PFSK-1 (cell line): ENCODE data around the gene CTBP2.

Source experiments
- FOXP2 ChIP-seq: optimal IDR thresholded peaks from 2 replicates; pipeline ENCODE3; 2011; ENCODE audit warnings: borderline replicate concordance, control low read depth, inconsistent platforms; ENCODE audit not compliant: insufficient read depth; ENCODE audit errors: extremely low read length, extremely low read depth
- POLR2AphosphoS5 ChIP-seq: IDR thresholded peaks from 2 replicates; pipeline ENCODE4 v1.6.1; 2012; ENCODE audit warnings: low read depth, mild to moderate bottlenecking, control low read depth, low read length, moderate library complexity
- SIN3A ChIP-seq: IDR thresholded peaks from 2 replicates; pipeline ENCODE4 v1.6.1; 2012; ENCODE audit warnings: mild to moderate bottlenecking, low read length, moderate library complexity, borderline replicate concordance; ENCODE audit not compliant: insufficient read depth
- TAF1 ChIP-seq: IDR thresholded peaks from 2 replicates; pipeline ENCODE4 v1.6.1; 2012; ENCODE audit warnings: low read length, control low read depth, borderline replicate concordance; ENCODE audit not compliant: insufficient read depth
- TF ChIP-seq, protein P1 (sequence below), 2 experiments: IDR thresholded peaks; 2 replicates each; pipeline versions ENCODE4 v1.6.1 to v1.8.0; 2011 to 2012; ENCODE audit warnings: low read depth in 2 of 2, low read length in 2 of 2, control low read depth in 1 of 2, inconsistent platforms in 1 of 2, mild to moderate bottlenecking in 1 of 2, moderate library complexity in 1 of 2; ENCODE audit not compliant: insufficient read depth in 1 of 2

CTBP2 gene

DNA sequence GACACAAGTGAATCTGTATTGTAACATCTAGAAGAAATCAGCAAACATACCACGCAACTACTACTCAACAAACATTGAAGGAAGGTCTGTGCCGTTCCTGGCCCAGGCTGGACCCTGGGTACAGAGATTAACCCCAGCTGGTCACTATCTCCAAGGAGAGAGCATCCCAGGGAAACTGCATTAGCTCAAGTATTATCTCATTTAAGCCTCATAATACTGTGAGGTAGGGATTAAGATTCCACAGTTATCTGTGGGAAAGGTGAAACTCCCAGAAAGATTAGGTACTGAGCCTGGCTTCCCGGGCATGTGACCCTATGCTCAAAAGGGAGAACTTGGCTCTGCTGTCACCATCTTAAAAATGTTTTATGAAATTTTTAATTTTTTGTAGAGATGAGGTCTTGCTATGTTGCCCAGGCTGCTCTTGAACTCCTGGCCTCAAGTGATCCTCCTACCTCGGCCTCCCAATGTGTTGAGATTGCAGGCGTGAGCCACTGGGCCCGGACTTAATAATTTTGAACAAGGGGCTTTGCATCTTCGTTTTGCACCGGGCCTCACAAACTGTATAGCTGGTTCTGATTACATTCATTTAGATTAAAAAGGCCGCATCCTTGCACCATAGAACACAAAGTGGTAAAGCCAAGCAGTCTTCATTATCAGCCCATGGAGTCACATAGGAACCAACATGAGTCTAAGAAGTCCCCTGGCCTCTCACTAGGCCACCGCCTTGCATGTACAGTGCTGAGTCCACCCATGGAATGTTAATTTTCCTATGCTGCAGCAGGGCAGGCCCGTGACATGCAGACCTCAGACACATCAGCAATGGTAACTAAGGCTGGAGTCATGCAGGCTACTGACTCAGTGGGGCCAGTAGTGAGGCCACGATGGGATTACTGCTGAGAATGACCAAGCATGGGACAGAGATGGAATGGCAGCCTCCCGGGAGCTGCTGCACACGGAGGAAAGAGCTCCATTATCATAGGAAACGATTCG lies 5.5 kb upstream of the CTBP2 start:
- TF ChIP-seq TAF1: no peak
- no peak for TF ChIP-seq FOXP2
- TF ChIP-seq SIN3A: no peak
- TF ChIP-seq, protein P1, sequence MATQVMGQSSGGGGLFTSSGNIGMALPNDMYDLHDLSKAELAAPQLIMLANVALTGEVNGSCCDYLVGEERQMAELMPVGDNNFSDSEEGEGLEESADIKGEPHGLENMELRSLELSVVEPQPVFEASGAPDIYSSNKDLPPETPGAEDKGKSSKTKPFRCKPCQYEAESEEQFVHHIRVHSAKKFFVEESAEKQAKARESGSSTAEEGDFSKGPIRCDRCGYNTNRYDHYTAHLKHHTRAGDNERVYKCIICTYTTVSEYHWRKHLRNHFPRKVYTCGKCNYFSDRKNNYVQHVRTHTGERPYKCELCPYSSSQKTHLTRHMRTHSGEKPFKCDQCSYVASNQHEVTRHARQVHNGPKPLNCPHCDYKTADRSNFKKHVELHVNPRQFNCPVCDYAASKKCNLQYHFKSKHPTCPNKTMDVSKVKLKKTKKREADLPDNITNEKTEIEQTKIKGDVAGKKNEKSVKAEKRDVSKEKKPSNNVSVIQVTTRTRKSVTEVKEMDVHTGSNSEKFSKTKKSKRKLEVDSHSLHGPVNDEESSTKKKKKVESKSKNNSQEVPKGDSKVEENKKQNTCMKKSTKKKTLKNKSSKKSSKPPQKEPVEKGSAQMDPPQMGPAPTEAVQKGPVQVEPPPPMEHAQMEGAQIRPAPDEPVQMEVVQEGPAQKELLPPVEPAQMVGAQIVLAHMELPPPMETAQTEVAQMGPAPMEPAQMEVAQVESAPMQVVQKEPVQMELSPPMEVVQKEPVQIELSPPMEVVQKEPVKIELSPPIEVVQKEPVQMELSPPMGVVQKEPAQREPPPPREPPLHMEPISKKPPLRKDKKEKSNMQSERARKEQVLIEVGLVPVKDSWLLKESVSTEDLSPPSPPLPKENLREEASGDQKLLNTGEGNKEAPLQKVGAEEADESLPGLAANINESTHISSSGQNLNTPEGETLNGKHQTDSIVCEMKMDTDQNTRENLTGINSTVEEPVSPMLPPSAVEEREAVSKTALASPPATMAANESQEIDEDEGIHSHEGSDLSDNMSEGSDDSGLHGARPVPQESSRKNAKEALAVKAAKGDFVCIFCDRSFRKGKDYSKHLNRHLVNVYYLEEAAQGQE (IDR thresholded peaks at IDR 0.05; ENCODE audit: insufficient read depth in 1 of 2, low read depth in 2 of 2, low read length in 2 of 2): no peak
- TF ChIP-seq POLR2AphosphoS5: no peak

GRCh38 chr10:125164421-125164820 lies 4.1 kb upstream of the CTBP2 start:
- TF ChIP-seq POLR2AphosphoS5: no peak
- TF ChIP-seq, protein P1 (IDR thresholded peaks at IDR 0.05; ENCODE audit: insufficient read depth in 1 of 2, low read depth in 2 of 2, low read length in 2 of 2): no peak
- TF ChIP-seq SIN3A: no peak
- TF ChIP-seq FOXP2: no peak
- no peak for TF ChIP-seq TAF1

- no peak for TF ChIP-seq POLR2AphosphoS5
- TF ChIP-seq, protein P1 (IDR thresholded peaks at IDR 0.05; ENCODE audit: insufficient read depth in 1 of 2, low read depth in 2 of 2, low read length in 2 of 2): no peak
- no peak for TF ChIP-seq SIN3A
- TF ChIP-seq FOXP2: no peak
- no peak for TF ChIP-seq TAF1
Observed at GRCh38 chr10:125163803-125164202, 3.4 kb upstream of the CTBP2 start.

DNA sequence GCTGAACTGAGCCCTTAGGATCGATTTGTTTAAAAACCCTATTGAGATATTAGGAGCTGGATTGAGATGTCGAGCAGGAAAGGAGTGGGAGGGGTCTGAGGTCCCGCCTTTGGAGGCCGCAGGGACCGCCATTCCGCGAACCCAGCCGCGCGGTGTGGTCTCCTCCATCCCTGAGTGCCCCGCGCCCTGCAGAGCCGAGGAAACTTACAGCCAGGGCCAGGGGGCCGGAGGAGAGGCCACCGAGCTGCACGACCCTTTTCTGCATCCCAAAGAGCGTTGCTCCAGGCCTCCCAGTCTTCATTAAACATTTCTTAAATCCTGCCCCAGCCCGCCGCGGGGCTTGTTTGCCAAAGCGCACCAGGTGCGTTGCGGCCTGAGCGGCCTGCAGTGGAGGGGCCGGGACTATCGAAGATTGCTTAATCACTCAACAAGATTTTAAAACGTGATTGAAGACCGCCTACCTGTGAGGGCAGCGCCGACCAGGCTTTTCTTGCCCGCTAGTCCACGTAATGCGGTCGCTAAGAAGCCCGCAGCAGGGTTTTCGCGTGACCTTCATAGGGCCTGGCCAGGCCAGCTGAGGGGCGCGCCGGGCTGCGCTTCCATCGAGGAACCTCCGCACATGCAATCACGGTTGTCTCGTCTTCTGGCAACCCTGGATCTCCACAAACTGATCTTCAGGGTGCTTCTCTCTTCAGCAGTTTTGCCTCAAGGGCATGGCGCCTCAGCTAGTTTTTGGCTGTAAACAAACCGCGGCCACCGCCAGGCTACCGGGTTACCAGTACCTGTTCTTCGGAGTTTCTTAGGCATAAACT lies 2.0 kb upstream of the CTBP2 start:
- no peak for TF ChIP-seq POLR2AphosphoS5
- no peak for TF ChIP-seq TAF1
- TF ChIP-seq FOXP2: no peak

- TF ChIP-seq SIN3A (no peak), TAF1 (no peak), POLR2AphosphoS5 (no peak), FOXP2 (no peak)
- TF ChIP-seq, protein P1 (IDR thresholded peaks at IDR 0.05; ENCODE audit: insufficient read depth in 1 of 2, low read depth in 2 of 2, low read length in 2 of 2): no peak
Observed at GRCh38 chr10:125161707-125162119, 1.4 kb upstream of the CTBP2 start.
